HG03060 (cell line): ENCODE results near the gene IFRD2.
"Not testable (repeated sequence)": the region's sequence is repeated elsewhere in the genome, so short reads cannot be mapped to it uniquely, and the experiment has no call there.

ENCODE experiments used
- ATAC-seq: cut with Tn5 transposase; IDR thresholded peaks from one replicate; pipeline ENCODE4 v1.9.1; 2021; ENCODE audit warnings: low read depth, moderate number of reproducible peaks; ENCODE audit not compliant: unreplicated experiment

IFRD2 gene

GRCh38 chr3:50325113-50325480, 32.9 kb upstream of the IFRD2 start:
- ATAC-seq, result no peak

GRCh38 chr3:50324351-50325112, 32.3 kb upstream of the IFRD2 start:
- ATAC-seq, result no peak

- no peak for ATAC-seq
Observed at GRCh38 chr3:50323614-50324199, 31.5 kb upstream of the IFRD2 start.

- no peak for ATAC-seq
Observed at GRCh38 chr3:50323092-50323600, 30.9 kb upstream of the IFRD2 start.

- no peak for ATAC-seq
Observed at GRCh38 chr3:50322386-50323091, 30.3 kb upstream of the IFRD2 start, which contains the start of gene HYAL2. Gene HYAL2, minus strand, starts transcription at chr3:50322745. Its CDS starts 2,256 bp downstream, at chr3:50320489.

GRCh38 chr3:50322115-50322385, 29.8 kb upstream of the IFRD2 start:
- ATAC-seq, result no peak

- peak; percentile 59 for ATAC-seq
Observed at GRCh38 chr3:50321336-50322114, 29.3 kb upstream of the IFRD2 start.

GRCh38 chr3:50320853-50321335, 28.7 kb upstream of the IFRD2 start:
- peak; percentile 19 for ATAC-seq

- ATAC-seq, result no peak
Observed at GRCh38 chr3:50319894-50320625, 27.8 kb upstream of the IFRD2 start.

GRCh38 chr3:50319181-50319893, 27.1 kb upstream of the IFRD2 start:
- ATAC-seq, result no peak

- no peak for ATAC-seq
Observed at GRCh38 chr3:50318615-50319014, 26.4 kb upstream of the IFRD2 start.

GRCh38 chr3:50318163-50318562, 25.9 kb upstream of the IFRD2 start:
- no peak for ATAC-seq

GRCh38 chr3:50317300-50317699, 25.1 kb upstream of the IFRD2 start:
- ATAC-seq, result no peak

- no peak for ATAC-seq
Observed at GRCh38 chr3:50316657-50317242, 24.5 kb upstream of the IFRD2 start.

- ATAC-seq, result no peak
Observed at GRCh38 chr3:50314816-50315215, 22.6 kb upstream of the IFRD2 start.

GRCh38 chr3:50314342-50314741, 22.1 kb upstream of the IFRD2 start:
- no peak for ATAC-seq

GRCh38 chr3:50312041-50312440, 19.8 kb upstream of the IFRD2 start:
- ATAC-seq, result not testable (repeated sequence)

GRCh38 chr3:50304601-50305000, 12.4 kb upstream of the IFRD2 start:
- ATAC-seq, result no peak
